Caco-2 (cell line): ENCODE data around the gene ERICH6B. TPM values are rescaled to one million over a fixed set of nuclear protein-coding genes. Genes with fewer than 3 reads are reported as not detected.
A peak's percentile ranks its signal among the peaks of the same experiment; 100 is the strongest.

Source experiments
- BruUV-seq: library from RNA; stranded (reverse); fragments of 400-500 nt; replicated peaks from 2 replicates; lab custom pipeline; 2021; lab: Mats Ljungman, UMichigan
- CTCF ChIA-PET: fragments of 300-600 bp; sonication (Branson Sonifier 250); formaldehyde crosslinking; loops from one replicate; lab custom pipeline; 2022; ENCODE audit warnings: antibody characterized with exemption; lab: Charles Lee
- POLR2A ChIA-PET: fragments of 300-600 bp; sonication (Branson Sonifier 250); formaldehyde crosslinking; loops from one replicate; lab custom pipeline; 2022; ENCODE audit warnings: antibody characterized with exemption; lab: Charles Lee
- DNase-seq, 2 experiments: peaks; one replicate each; pipeline versions ENCODE4 v3.0.0 to v3.0.0-alpha.2; 2020 to 2022
- H3K27me3 ChIP-seq: replicated peaks from 2 replicates; pipeline ENCODE4 v1.6.0; 2011; ENCODE audit warnings: low read length; ENCODE audit not compliant: control insufficient read depth, insufficient read depth
- H3K36me3 ChIP-seq: 2 replicates; pipeline ENCODE4 v1.5.1; 2011; ENCODE audit warnings: low read length; ENCODE audit not compliant: control insufficient read depth, insufficient read depth
- H3K4me1 ChIP-seq: fragments of 250-450 bp; sonication (Bioruptor Pico); 2 replicates; pipeline ENCODE4 v1.5.1; 2020; ENCODE audit warnings: mild to moderate bottlenecking
- H3K4me3 ChIP-seq: 2 replicates; pipeline ENCODE4 v1.5.1; 2011; ENCODE audit warnings: low read depth, mild to moderate bottlenecking, control low read depth, low read length
- H3K9me3 ChIP-seq: fragments of 250-450 bp; sonication (Bioruptor Pico); 2 replicates; pipeline ENCODE4 v1.5.1; 2020; ENCODE audit warnings: mild to moderate bottlenecking, moderate library complexity
- H3K27ac Mint-ChIP-seq: one replicate; pipeline ENCODE4 v1.8.0; 2022; ENCODE audit warnings: mixed read lengths; ENCODE audit not compliant: unreplicated experiment
- H3K27me3 Mint-ChIP-seq: one replicate; pipeline ENCODE4 v1.8.0; 2022; ENCODE audit warnings: mixed read lengths; ENCODE audit not compliant: insufficient read depth, unreplicated experiment
- H3K36me3 Mint-ChIP-seq: one replicate; pipeline ENCODE4 v1.8.0; 2022; ENCODE audit warnings: mild to moderate bottlenecking, mixed read lengths; ENCODE audit not compliant: insufficient read depth, unreplicated experiment
- H3K4me1 Mint-ChIP-seq: one replicate; pipeline ENCODE4 v1.8.0; 2022; ENCODE audit warnings: low read depth, mixed read lengths; ENCODE audit not compliant: unreplicated experiment
- H3K4me3 Mint-ChIP-seq: one replicate; pipeline ENCODE4 v1.8.0; 2022; ENCODE audit warnings: mild to moderate bottlenecking, moderate library complexity, mixed read lengths; ENCODE audit not compliant: unreplicated experiment
- H3K9me3 Mint-ChIP-seq: one replicate; pipeline ENCODE4 v1.8.0; 2022; ENCODE audit warnings: mixed read lengths; ENCODE audit not compliant: unreplicated experiment
- CTCF ChIP-seq, 2 experiments: fragments of 200-600 bp in 1 of 2; IDR thresholded peaks; 1 replicate in 1 of 2; 2 replicates in 1 of 2; pipeline versions ENCODE4 v1.5.1 to v1.8.0; 2011 to 2022; ENCODE audit warnings: antibody characterized with exemption in 1 of 2, control low read depth in 1 of 2, inconsistent platforms in 1 of 2, low read depth in 1 of 2, low read length in 1 of 2, mild to moderate bottlenecking in 1 of 2, moderate library complexity in 1 of 2; ENCODE audit not compliant: insufficient read depth in 1 of 2, severe bottlenecking in 1 of 2, unreplicated experiment in 1 of 2
- intact Hi-C: fragments of 100-400 bp; cut with micrococcal nuclease; formaldehyde crosslinking; loops from one replicate; pipeline ENCODE4 v1.10.0; 2022; ENCODE audit not compliant: unreplicated experiment
- total RNA-seq: library from RNA; stranded (reverse); gene quantifications from 2 replicates; pipeline ENCODE4 v1.2.3, GENCODE V29; 2022

The ERICH6B gene
- total RNA-seq, 1 experiment from 2014 or later: not detected

GRCh38 chr13:45546410-45546765 lies 69.2 kb downstream of the ERICH6B start:
- Mint-ChIP-seq H3K9me3 (no peaks in the 10 kb centered on the region), H3K27ac (peak overlapping the region; percentile 62), H3K27me3 (no peaks in the 10 kb centered on the region), H3K4me3 (no peak overlapping the region), H3K36me3 (no peaks in the 10 kb centered on the region), H3K4me1 (no peaks in the 10 kb centered on the region)
- no peaks in the 10 kb centered on the region for H3K27me3 ChIP-seq
- H3K9me3 ChIP-seq: no peaks in the 10 kb centered on the region
- ChIA-PET CTCF (interaction anchor here (1.1 kb wide), 1 partner anchor 183 kb away, joined by 3 read pairs; no protein-coding TSS in a partner anchor), POLR2A (no interaction called here)
- H3K4me1 ChIP-seq: peaks cover 10% of the 10 kb centered on the region
- no peak for TF ChIP-seq CTCF (IDR thresholded peaks at IDR 0.05; ENCODE audit: insufficient read depth in 1 of 2, low read depth in 1 of 2, low read length in 1 of 2, severe bottlenecking in 1 of 2, unreplicated experiment in 1 of 2)
- no peaks in the 10 kb centered on the region for H3K36me3 ChIP-seq
- intact Hi-C loops: no loop called here
- DNase-seq: no peak
- no peak overlapping the region for H3K4me3 ChIP-seq
- no TSS peak for BruUV-seq

DNA sequence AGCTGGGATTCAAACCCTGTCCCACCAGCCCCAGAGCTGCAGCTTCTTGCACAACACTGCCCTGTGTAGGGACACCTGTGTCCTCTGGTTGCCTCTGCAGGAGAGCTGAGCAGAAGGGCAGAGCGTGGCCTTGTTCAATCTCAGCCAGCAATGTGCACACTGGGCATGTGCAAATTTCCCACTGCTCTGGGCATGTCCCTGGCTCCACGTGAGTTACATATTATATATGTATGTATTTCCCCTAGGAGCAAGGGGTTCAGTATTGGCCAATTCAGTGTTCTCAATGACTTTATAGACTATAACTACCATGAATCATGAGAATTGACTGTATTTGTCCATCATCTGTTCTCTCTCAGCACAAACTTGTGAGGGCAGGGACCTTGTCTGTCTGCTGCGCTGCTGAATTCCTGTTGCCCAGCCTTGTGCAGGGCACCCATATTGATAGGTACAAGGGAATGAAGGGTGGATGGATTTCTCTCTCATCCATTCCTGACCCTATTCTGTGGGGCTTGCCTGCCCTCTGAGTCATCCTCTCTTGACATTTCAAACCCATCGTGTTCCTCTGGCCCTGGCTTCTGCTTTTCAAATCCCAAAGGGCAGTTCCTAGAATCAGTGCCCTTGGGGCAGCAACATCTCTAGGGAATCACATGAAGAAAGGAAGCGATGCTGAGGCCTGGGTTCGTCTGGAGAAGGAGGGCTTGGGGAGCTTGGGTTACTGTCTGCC lies 69.7 kb downstream of the ERICH6B start:
- no peaks in the 10 kb centered on the region for H3K4me1 Mint-ChIP-seq
- BruUV-seq: no TSS peak
- Histone ChIP-seq H3K4me1 (peaks cover 10% of the 10 kb centered on the region), H3K4me3 (no peak overlapping the region), H3K9me3 (no peaks in the 10 kb centered on the region), H3K36me3 (no peaks in the 10 kb centered on the region), H3K27me3 (no peaks in the 10 kb centered on the region)
- peak overlapping the region; percentile 62 for H3K27ac Mint-ChIP-seq
- POLR2A ChIA-PET: no interaction called here
- H3K27me3 Mint-ChIP-seq: no peaks in the 10 kb centered on the region
- H3K36me3 Mint-ChIP-seq: no peaks in the 10 kb centered on the region
- intact Hi-C loops: no loop called here
- no peak for DNase-seq
- TF ChIP-seq CTCF (IDR thresholded peaks at IDR 0.05; ENCODE audit: insufficient read depth in 1 of 2, low read depth in 1 of 2, low read length in 1 of 2, severe bottlenecking in 1 of 2, unreplicated experiment in 1 of 2): no peak
- CTCF ChIA-PET: interaction anchor here (1.1 kb wide), 1 partner anchor 183 kb away, joined by 3 read pairs; no protein-coding TSS in a partner anchor
- H3K4me3 Mint-ChIP-seq: no peak overlapping the region
- H3K9me3 Mint-ChIP-seq: no peaks in the 10 kb centered on the region

DNA sequence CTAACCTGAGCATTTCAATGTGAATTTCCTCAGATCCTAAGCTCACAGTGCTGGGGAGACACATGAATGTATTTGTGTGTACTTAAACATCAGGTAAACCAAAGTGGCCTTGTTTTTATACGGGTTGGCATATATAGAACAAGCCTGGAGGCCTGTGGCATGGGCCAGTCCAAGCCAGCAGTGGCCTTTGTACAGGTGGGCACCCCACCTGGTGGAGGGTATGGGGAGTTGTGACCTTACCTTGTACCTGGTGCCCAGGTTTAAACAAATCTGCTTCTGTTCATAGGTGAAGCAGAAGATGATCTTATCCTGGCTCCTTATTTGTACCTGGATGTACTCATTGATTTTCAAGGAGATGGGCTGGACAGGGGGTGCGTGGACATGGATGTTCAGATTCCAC lies 71.0 kb downstream of the ERICH6B start:
- no peaks in the 10 kb centered on the region for H3K36me3 ChIP-seq
- H3K27me3 ChIP-seq: no peaks in the 10 kb centered on the region
- peak in 1 of 2 experiments; percentile 29 for TF ChIP-seq CTCF (IDR thresholded peaks at IDR 0.05; ENCODE audit: insufficient read depth in 1 of 2, low read depth in 1 of 2, low read length in 1 of 2, severe bottlenecking in 1 of 2, unreplicated experiment in 1 of 2)
- Mint-ChIP-seq H3K4me1 (no peaks in the 10 kb centered on the region), H3K27me3 (no peaks in the 10 kb centered on the region), H3K4me3 (no peak overlapping the region), H3K36me3 (peaks cover 7% of the 10 kb centered on the region), H3K27ac (no peak overlapping the region), H3K9me3 (no peaks in the 10 kb centered on the region)
- ChIA-PET POLR2A (no interaction called here), CTCF (interaction anchor here (1.0 kb wide), 1 partner anchor 34 kb away, joined by 3 read pairs; no protein-coding TSS in a partner anchor)
- intact Hi-C loops: loop anchor here (1.0 kb wide), 1 partner anchor 33 kb away; no protein-coding TSS in a partner anchor
- no peak for DNase-seq
- no peak overlapping the region for H3K4me3 ChIP-seq
- H3K4me1 ChIP-seq: peaks cover 10% of the 10 kb centered on the region
- H3K9me3 ChIP-seq: no peaks in the 10 kb centered on the region
- BruUV-seq: no TSS peak
